ENCODE measurements around the gene AKAP12.

DNA sequence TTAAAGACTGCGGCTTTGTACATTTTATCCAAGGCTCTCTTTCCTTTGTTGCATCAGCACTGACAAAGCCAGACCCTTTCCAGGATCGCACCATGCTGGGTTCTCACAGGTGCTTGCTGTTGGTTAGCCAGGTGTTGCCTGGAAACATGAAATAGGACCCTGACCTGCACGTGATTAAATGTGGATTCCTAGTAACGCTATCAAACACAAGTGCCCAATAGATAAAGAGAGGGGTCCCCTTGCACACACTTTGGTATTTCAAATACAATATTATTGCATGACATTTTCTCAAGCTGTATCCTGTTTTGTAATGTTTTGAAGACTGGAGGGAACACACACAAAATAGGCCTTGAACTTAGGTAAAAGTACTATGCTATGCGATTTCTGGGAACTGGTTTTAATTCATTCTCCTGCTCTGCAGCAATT lies 73.3 kb downstream of the AKAP12 start:
- TF ChIP-seq, protein P1, sequence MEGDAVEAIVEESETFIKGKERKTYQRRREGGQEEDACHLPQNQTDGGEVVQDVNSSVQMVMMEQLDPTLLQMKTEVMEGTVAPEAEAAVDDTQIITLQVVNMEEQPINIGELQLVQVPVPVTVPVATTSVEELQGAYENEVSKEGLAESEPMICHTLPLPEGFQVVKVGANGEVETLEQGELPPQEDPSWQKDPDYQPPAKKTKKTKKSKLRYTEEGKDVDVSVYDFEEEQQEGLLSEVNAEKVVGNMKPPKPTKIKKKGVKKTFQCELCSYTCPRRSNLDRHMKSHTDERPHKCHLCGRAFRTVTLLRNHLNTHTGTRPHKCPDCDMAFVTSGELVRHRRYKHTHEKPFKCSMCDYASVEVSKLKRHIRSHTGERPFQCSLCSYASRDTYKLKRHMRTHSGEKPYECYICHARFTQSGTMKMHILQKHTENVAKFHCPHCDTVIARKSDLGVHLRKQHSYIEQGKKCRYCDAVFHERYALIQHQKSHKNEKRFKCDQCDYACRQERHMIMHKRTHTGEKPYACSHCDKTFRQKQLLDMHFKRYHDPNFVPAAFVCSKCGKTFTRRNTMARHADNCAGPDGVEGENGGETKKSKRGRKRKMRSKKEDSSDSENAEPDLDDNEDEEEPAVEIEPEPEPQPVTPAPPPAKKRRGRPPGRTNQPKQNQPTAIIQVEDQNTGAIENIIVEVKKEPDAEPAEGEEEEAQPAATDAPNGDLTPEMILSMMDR (IDR thresholded peaks at IDR 0.05; ENCODE audit: low read length), result no peak
- no peak for TF ChIP-seq EZH2 (optimal IDR thresholded peaks at IDR 0.05; ENCODE audit: low read depth, low read length)

Data from MM.1S (cell line).